GM12892 (cell line): Measurements from ENCODE around the gene FHIP2A.

Experiments used
- POLR2AphosphoS5 ChIP-seq: IDR thresholded peaks from 2 replicates; pipeline ENCODE4 v1.6.1; 2011; ENCODE audit warnings: low read depth, low read length, control low read depth
- TAF1 ChIP-seq: IDR thresholded peaks from 2 replicates; pipeline ENCODE4 v1.6.1; 2011; ENCODE audit warnings: low read depth, mild to moderate bottlenecking, control low read depth, low read length, borderline replicate concordance

DNA sequence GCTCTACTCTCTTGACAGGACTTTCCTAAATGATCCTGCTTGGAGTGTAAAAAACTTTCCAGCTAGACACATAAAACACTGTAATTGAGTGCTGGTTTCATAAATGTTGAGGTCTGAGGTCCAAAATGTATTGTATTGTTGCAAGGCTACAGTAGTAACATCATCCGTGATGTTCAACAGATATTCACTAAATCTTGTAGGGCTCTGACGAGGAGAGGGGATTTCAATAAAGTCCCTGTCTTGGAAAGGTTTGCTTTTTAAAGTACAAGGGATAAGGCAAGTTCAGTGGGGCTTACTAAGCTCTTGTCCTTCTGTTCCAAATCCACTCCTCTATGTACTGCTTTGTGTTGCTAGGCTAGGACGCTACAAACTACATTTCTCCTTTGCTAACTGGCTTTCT, 48.9 kb downstream of the FHIP2A start:
- TF ChIP-seq POLR2AphosphoS5 (no peak), TAF1 (no peak)
